NCI-H526 treated with DMSO at 0.1 percent for 48 hours (cell line): ENCODE measurements around the gene LMO7.

Experiments used
- DNase-seq: peaks from one replicate; lab custom pipeline; 2025; lab: John Stamatoyannopoulos, UW

LMO7 gene

GRCh38 chr13:75895168-75895567 lies 259.0 kb downstream of the LMO7 start:
- no peak for DNase-seq

GRCh38 chr13:75896271-75896670 lies 260.1 kb downstream of the LMO7 start:
- no peak for DNase-seq

- no peak for DNase-seq
Observed at GRCh38 chr13:75897386-75897785, 261.3 kb downstream of the LMO7 start.

- DNase-seq, result no peak
Observed at GRCh38 chr13:75901501-75901900, 265.4 kb downstream of the LMO7 start.

- DNase-seq, result no peak
Observed at GRCh38 chr13:75902166-75903104, 266.3 kb downstream of the LMO7 start.

- no peak for DNase-seq
Observed at GRCh38 chr13:75904012-75904411, 267.9 kb downstream of the LMO7 start.

GRCh38 chr13:75906315-75906714 lies 270.2 kb downstream of the LMO7 start:
- no peak for DNase-seq

- DNase-seq, result no peak
Observed at GRCh38 chr13:75907044-75907443, 270.9 kb downstream of the LMO7 start.

GRCh38 chr13:75908141-75908540 lies 272.0 kb downstream of the LMO7 start:
- DNase-seq, result no peak
